K562 (cell line): ENCODE data around the gene INSR. TPM values are rescaled to one million over a fixed set of nuclear protein-coding genes. Genes with fewer than 3 reads are reported as not detected.
A peak's percentile ranks its signal among the peaks of the same experiment; 100 is the strongest.

Experiments used
- FOXP1 ChIP-seq: sonication (generic); formaldehyde crosslinking; IDR thresholded peaks from 2 replicates; pipeline ENCODE4 v1.8.0; 2022; ENCODE audit warnings: mild to moderate bottlenecking, missing genetic modification reagents
- NONO ChIP-seq, 2 experiments: fragments of 200-400 bp in 1 of 2; fragments of 450-650 bp in 1 of 2; formaldehyde crosslinking in 1 of 2; IDR thresholded peaks; 2 replicates each; pipeline ENCODE4 v1.6.1; 2017; ENCODE audit warnings: low read depth in 2 of 2, mild to moderate bottlenecking in 2 of 2, moderate library complexity in 2 of 2, low read length in 1 of 2
- ZNF224 ChIP-seq: sonication (generic); formaldehyde crosslinking; IDR thresholded peaks from 2 replicates; pipeline ENCODE4 v1.8.0; 2022; ENCODE audit warnings: mild to moderate bottlenecking, missing genetic modification reagents
- ZNF644 ChIP-seq: fragments of 200-800 bp; sonication (Bioruptor generic); IDR thresholded peaks from 2 replicates; pipeline ENCODE4 v1.6.1; 2016; ENCODE audit warnings: low read depth, missing genetic modification characterization, missing compliant biosample characterization
- polyA plus RNA-seq, 8 experiments: library from polyadenylated mRNA; depleted of rRNA in 4 of 8; stranded (reverse) in 5 of 8; unstranded in 3 of 8; fragments of >200 nt; fragmentation: Nextera tagmentation in 2 of 8; fragmentation: Illumina TruSeq in 1 of 8; extraction: Ambion mirVana in 2 of 8; extraction: Trizol in 1 of 8; gene quantifications; 2 replicates each; pipeline versions ENCODE4 v1.2.1 to v1.2.3, GENCODE V29; 2011 to 2014; ENCODE audit warnings: inconsistent platforms in 1 of 8, missing spikeins in 1 of 8
- total RNA-seq, 7 experiments: library from RNA; depleted of rRNA in 6 of 7; stranded (reverse); fragments of >200 nt in 6 of 7; fragmentation: Illumina TruSeq in 2 of 7; extraction: Trizol in 2 of 7; gene quantifications; 2 replicates each; pipeline versions ENCODE4 v1.2.1 to v1.2.3, GENCODE V29; 2011 to 2021; ENCODE audit warnings: low replicate concordance in 1 of 7
- TF ChIP-seq, protein P1 (sequence below): fragments of 450-650 bp; IDR thresholded peaks from 2 replicates; pipeline ENCODE4 v1.6.1; 2016; ENCODE audit warnings: mild to moderate bottlenecking, moderate library complexity
- TF ChIP-seq, protein P2 (sequence below): IDR thresholded peaks from 3 replicates; pipeline ENCODE4 v1.6.1; 2011; ENCODE audit warnings: borderline replicate concordance, mild to moderate bottlenecking, moderate library complexity; ENCODE audit not compliant: insufficient read length; ENCODE audit errors: extremely low read depth
- TF ChIP-seq, protein P3 (sequence below): fragments of 450-650 bp; IDR thresholded peaks from 2 replicates; pipeline ENCODE4 v1.6.1; 2018; ENCODE audit not compliant: partially characterized antibody

INSR gene
- total and polyA plus RNA-seq, 9 of the 15 experiments (the other 6 are each of a cell fraction or from before 2014, with no cell fraction given) = 0.04 to 0.88 (median 0.41) TPM

- TF ChIP-seq, protein P1, sequence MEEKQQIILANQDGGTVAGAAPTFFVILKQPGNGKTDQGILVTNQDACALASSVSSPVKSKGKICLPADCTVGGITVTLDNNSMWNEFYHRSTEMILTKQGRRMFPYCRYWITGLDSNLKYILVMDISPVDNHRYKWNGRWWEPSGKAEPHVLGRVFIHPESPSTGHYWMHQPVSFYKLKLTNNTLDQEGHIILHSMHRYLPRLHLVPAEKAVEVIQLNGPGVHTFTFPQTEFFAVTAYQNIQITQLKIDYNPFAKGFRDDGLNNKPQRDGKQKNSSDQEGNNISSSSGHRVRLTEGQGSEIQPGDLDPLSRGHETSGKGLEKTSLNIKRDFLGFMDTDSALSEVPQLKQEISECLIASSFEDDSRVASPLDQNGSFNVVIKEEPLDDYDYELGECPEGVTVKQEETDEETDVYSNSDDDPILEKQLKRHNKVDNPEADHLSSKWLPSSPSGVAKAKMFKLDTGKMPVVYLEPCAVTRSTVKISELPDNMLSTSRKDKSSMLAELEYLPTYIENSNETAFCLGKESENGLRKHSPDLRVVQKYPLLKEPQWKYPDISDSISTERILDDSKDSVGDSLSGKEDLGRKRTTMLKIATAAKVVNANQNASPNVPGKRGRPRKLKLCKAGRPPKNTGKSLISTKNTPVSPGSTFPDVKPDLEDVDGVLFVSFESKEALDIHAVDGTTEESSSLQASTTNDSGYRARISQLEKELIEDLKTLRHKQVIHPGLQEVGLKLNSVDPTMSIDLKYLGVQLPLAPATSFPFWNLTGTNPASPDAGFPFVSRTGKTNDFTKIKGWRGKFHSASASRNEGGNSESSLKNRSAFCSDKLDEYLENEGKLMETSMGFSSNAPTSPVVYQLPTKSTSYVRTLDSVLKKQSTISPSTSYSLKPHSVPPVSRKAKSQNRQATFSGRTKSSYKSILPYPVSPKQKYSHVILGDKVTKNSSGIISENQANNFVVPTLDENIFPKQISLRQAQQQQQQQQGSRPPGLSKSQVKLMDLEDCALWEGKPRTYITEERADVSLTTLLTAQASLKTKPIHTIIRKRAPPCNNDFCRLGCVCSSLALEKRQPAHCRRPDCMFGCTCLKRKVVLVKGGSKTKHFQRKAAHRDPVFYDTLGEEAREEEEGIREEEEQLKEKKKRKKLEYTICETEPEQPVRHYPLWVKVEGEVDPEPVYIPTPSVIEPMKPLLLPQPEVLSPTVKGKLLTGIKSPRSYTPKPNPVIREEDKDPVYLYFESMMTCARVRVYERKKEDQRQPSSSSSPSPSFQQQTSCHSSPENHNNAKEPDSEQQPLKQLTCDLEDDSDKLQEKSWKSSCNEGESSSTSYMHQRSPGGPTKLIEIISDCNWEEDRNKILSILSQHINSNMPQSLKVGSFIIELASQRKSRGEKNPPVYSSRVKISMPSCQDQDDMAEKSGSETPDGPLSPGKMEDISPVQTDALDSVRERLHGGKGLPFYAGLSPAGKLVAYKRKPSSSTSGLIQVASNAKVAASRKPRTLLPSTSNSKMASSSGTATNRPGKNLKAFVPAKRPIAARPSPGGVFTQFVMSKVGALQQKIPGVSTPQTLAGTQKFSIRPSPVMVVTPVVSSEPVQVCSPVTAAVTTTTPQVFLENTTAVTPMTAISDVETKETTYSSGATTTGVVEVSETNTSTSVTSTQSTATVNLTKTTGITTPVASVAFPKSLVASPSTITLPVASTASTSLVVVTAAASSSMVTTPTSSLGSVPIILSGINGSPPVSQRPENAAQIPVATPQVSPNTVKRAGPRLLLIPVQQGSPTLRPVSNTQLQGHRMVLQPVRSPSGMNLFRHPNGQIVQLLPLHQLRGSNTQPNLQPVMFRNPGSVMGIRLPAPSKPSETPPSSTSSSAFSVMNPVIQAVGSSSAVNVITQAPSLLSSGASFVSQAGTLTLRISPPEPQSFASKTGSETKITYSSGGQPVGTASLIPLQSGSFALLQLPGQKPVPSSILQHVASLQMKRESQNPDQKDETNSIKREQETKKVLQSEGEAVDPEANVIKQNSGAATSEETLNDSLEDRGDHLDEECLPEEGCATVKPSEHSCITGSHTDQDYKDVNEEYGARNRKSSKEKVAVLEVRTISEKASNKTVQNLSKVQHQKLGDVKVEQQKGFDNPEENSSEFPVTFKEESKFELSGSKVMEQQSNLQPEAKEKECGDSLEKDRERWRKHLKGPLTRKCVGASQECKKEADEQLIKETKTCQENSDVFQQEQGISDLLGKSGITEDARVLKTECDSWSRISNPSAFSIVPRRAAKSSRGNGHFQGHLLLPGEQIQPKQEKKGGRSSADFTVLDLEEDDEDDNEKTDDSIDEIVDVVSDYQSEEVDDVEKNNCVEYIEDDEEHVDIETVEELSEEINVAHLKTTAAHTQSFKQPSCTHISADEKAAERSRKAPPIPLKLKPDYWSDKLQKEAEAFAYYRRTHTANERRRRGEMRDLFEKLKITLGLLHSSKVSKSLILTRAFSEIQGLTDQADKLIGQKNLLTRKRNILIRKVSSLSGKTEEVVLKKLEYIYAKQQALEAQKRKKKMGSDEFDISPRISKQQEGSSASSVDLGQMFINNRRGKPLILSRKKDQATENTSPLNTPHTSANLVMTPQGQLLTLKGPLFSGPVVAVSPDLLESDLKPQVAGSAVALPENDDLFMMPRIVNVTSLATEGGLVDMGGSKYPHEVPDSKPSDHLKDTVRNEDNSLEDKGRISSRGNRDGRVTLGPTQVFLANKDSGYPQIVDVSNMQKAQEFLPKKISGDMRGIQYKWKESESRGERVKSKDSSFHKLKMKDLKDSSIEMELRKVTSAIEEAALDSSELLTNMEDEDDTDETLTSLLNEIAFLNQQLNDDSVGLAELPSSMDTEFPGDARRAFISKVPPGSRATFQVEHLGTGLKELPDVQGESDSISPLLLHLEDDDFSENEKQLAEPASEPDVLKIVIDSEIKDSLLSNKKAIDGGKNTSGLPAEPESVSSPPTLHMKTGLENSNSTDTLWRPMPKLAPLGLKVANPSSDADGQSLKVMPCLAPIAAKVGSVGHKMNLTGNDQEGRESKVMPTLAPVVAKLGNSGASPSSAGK = peak; percentile 73
- TF ChIP-seq ZNF644 (tag) (0 out of 2 replicates have a peak, but pooled peaks have one; percentile 52), NONO (IDR thresholded peaks at IDR 0.05; ENCODE audit: low read depth in 2 of 2, low read length in 1 of 2) (0 out of 4 replicates have a peak, but pooled peaks of 1 of the 2 experiments have one; percentile 25), ZNF224 (CRISPR knock-in tag) (no peak), FOXP1 (CRISPR knock-in tag) (0 out of 2 replicates have a peak, but pooled peaks have one; percentile 45)
- TF ChIP-seq, protein P2, sequence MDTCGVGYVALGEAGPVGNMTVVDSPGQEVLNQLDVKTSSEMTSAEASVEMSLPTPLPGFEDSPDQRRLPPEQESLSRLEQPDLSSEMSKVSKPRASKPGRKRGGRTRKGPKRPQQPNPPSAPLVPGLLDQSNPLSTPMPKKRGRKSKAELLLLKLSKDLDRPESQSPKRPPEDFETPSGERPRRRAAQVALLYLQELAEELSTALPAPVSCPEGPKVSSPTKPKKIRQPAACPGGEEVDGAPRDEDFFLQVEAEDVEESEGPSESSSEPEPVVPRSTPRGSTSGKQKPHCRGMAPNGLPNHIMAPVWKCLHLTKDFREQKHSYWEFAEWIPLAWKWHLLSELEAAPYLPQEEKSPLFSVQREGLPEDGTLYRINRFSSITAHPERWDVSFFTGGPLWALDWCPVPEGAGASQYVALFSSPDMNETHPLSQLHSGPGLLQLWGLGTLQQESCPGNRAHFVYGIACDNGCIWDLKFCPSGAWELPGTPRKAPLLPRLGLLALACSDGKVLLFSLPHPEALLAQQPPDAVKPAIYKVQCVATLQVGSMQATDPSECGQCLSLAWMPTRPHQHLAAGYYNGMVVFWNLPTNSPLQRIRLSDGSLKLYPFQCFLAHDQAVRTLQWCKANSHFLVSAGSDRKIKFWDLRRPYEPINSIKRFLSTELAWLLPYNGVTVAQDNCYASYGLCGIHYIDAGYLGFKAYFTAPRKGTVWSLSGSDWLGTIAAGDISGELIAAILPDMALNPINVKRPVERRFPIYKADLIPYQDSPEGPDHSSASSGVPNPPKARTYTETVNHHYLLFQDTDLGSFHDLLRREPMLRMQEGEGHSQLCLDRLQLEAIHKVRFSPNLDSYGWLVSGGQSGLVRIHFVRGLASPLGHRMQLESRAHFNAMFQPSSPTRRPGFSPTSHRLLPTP = no peak
- TF ChIP-seq, protein P3, sequence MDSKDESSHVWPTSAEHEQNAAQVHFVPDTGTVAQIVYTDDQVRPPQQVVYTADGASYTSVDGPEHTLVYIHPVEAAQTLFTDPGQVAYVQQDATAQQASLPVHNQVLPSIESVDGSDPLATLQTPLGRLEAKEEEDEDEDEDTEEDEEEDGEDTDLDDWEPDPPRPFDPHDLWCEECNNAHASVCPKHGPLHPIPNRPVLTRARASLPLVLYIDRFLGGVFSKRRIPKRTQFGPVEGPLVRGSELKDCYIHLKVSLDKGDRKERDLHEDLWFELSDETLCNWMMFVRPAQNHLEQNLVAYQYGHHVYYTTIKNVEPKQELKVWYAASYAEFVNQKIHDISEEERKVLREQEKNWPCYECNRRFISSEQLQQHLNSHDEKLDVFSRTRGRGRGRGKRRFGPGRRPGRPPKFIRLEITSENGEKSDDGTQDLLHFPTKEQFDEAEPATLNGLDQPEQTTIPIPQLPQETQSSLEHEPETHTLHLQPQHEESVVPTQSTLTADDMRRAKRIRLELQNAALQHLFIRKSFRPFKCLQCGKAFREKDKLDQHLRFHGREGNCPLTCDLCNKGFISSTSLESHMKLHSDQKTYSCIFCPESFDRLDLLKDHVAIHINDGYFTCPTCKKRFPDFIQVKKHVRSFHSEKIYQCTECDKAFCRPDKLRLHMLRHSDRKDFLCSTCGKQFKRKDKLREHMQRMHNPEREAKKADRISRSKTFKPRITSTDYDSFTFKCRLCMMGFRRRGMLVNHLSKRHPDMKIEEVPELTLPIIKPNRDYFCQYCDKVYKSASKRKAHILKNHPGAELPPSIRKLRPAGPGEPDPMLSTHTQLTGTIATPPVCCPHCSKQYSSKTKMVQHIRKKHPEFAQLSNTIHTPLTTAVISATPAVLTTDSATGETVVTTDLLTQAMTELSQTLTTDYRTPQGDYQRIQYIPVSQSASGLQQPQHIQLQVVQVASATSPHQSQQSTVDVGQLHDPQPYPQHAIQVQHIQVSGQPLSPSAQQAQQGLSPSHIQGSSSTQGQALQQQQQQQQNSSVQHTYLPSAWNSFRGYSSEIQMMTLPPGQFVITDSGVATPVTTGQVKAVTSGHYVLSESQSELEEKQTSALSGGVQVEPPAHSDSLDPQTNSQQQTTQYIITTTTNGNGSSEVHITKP = no peak
Measured at GRCh38 chr19:7197119-7197759, 97.0 kb downstream of the INSR start (continued).
